Measurements from ENCODE around the gene CELA3B.
A peak's percentile ranks its signal among the peaks of the same experiment; 100 is the strongest.
"Not testable (repeated sequence)": the region's sequence is repeated elsewhere in the genome, so short reads cannot be mapped to it uniquely, and the experiment has no call there.

CELA3B gene

GRCh38 chr1:22012752-22013151 is 35.9 kb downstream of the CELA3B start:
- not testable (repeated sequence) for DNase-seq (ENCODE audit: low spot score)

GRCh38 chr1:22014575-22015206 is 37.9 kb downstream of the CELA3B start:
- not testable (repeated sequence) for DNase-seq (ENCODE audit: low spot score)

- DNase-seq (ENCODE audit: low spot score) = peak; percentile 75
These were observed 42.0 kb downstream of the CELA3B start for GRCh38 chr1:22018583-22019559.

GRCh38 chr1:22021061-22021460 is 44.2 kb downstream of the CELA3B start:
- no peak for DNase-seq (ENCODE audit: low spot score)

GRCh38 chr1:22024485-22025367 is 47.9 kb downstream of the CELA3B start:
- DNase-seq (ENCODE audit: low spot score) = peak; percentile 93

- peak; percentile 96 for DNase-seq (ENCODE audit: low spot score)
These were observed 48.7 kb downstream of the CELA3B start for GRCh38 chr1:22025368-22026155.

- DNase-seq (ENCODE audit: low spot score) = no peak
These were observed 50.1 kb downstream of the CELA3B start for GRCh38 chr1:22026924-22027289.

GRCh38 chr1:22030057-22030456 is 53.2 kb downstream of the CELA3B start:
- no peak for DNase-seq (ENCODE audit: low spot score)

- no peak for DNase-seq (ENCODE audit: low spot score)
These were observed 53.7 kb downstream of the CELA3B start for GRCh38 chr1:22030473-22030872.

- DNase-seq (ENCODE audit: low spot score) = no peak
These were observed 54.6 kb downstream of the CELA3B start for GRCh38 chr1:22031214-22031962.

GRCh38 chr1:22034834-22035233 is 58.0 kb downstream of the CELA3B start:
- not testable (repeated sequence) for DNase-seq (ENCODE audit: low spot score)

- no peak for DNase-seq (ENCODE audit: low spot score)
These were observed 60.7 kb downstream of the CELA3B start for GRCh38 chr1:22037520-22037919.

GRCh38 chr1:22038036-22038435 is 61.2 kb downstream of the CELA3B start:
- DNase-seq (ENCODE audit: low spot score) = no peak

Measured in NAMALWA (cell line).